HepG2 (cell line): ENCODE data around the gene UBE2O. TPM values are rescaled to one million over a fixed set of nuclear protein-coding genes. Genes with fewer than 3 reads are reported as not detected.

Experiments used
- BORCS8-MEF2B ChIP-seq: sonication (generic); formaldehyde crosslinking; IDR thresholded peaks from 2 replicates; pipeline ENCODE4 v1.8.0; 2022; ENCODE audit warnings: mild to moderate bottlenecking, missing genetic modification reagents
- CERS6 ChIP-seq: sonication (generic); formaldehyde crosslinking; IDR thresholded peaks from 2 replicates; pipeline ENCODE4 v1.5.0; 2020; ENCODE audit warnings: missing genetic modification reagents
- DNMT1 ChIP-seq: sonication (generic); formaldehyde crosslinking; IDR thresholded peaks from 2 replicates; pipeline ENCODE4 v1.5.1; 2020; ENCODE audit warnings: mild to moderate bottlenecking, missing genetic modification reagents
- HOXA3 ChIP-seq: sonication (generic); formaldehyde crosslinking; IDR thresholded peaks from 2 replicates; pipeline ENCODE4 v1.5.0; 2020; ENCODE audit warnings: missing genetic modification reagents
- MAFF ChIP-seq: IDR thresholded peaks from 2 replicates; pipeline ENCODE4 v1.6.1; 2011; ENCODE audit warnings: low read depth, low read length, improper control_type of control experiment
- MYC ChIP-seq: sonication (generic); formaldehyde crosslinking; IDR thresholded peaks from 2 replicates; pipeline ENCODE4 v1.9.0; 2021; ENCODE audit warnings: missing genetic modification reagents, borderline replicate concordance
- PAX8 ChIP-seq: sonication (generic); formaldehyde crosslinking; IDR thresholded peaks from 2 replicates; pipeline ENCODE4 v1.8.0; 2022; ENCODE audit warnings: mild to moderate bottlenecking, missing genetic modification reagents, borderline replicate concordance
- SP2 ChIP-seq: sonication (generic); formaldehyde crosslinking; IDR thresholded peaks from 2 replicates; pipeline ENCODE4 v1.5.1; 2020; ENCODE audit warnings: mild to moderate bottlenecking, missing genetic modification reagents
- TBP ChIP-seq: sonication (generic); formaldehyde crosslinking; IDR thresholded peaks from 2 replicates; pipeline ENCODE4 v1.5.0; 2020; ENCODE audit warnings: missing genetic modification reagents
- ZEB1 ChIP-seq: IDR thresholded peaks from 2 replicates; pipeline ENCODE4 v1.6.1; 2012; ENCODE audit warnings: mild to moderate bottlenecking, low read depth, inconsistent platforms; ENCODE audit not compliant: insufficient replicate concordance
- ZNF12 ChIP-seq: sonication (generic); formaldehyde crosslinking; IDR thresholded peaks from 2 replicates; pipeline ENCODE4 v1.5.0; 2020; ENCODE audit warnings: missing genetic modification reagents
- ZNF253 ChIP-seq: sonication (generic); formaldehyde crosslinking; IDR thresholded peaks from 2 replicates; pipeline ENCODE4 v1.8.0; 2022; ENCODE audit warnings: mild to moderate bottlenecking, missing genetic modification reagents, borderline replicate concordance
- polyA plus RNA-seq, 8 experiments: library from polyadenylated mRNA; depleted of rRNA in 3 of 8; stranded (reverse) in 7 of 8; unstranded in 1 of 8; fragments of >200 nt; fragmentation: Illumina TruSeq in 4 of 8; extraction: Trizol in 4 of 8; gene quantifications; 2 replicates each; pipeline versions ENCODE4 v1.2.1 to v1.2.3, GENCODE V29; 2011 to 2016; ENCODE audit warnings: low read depth in 4 of 8, missing spikeins in 1 of 8, mixed read lengths in 1 of 8; ENCODE audit not compliant: insufficient read depth in 1 of 8
- total RNA-seq, 5 experiments: library from RNA; depleted of rRNA; stranded (reverse); fragments of >200 nt; fragmentation: Illumina TruSeq; extraction: Trizol; gene quantifications; 2 replicates each; pipeline ENCODE4 v1.2.3, GENCODE V29; 2016; ENCODE audit warnings: low read depth in 1 of 5
- TF ChIP-seq, protein P1 (sequence below): sonication (generic); formaldehyde crosslinking; IDR thresholded peaks from 2 replicates; pipeline ENCODE4 v1.4.0; 2020; ENCODE audit warnings: missing genetic modification reagents
- TF ChIP-seq, protein P2 (sequence below): fragments of 450-650 bp; IDR thresholded peaks from 2 replicates; pipeline ENCODE4 v1.6.1; 2017; ENCODE audit warnings: mild to moderate bottlenecking
- TF ChIP-seq, protein P3 (sequence below): sonication (generic); formaldehyde crosslinking; IDR thresholded peaks from 2 replicates; pipeline ENCODE4 v1.4.0; 2020; ENCODE audit warnings: missing genetic modification reagents, borderline replicate concordance
- TF ChIP-seq, protein P4 (sequence below): sonication (generic); formaldehyde crosslinking; IDR thresholded peaks from 2 replicates; pipeline ENCODE4 v1.5.0; 2020; ENCODE audit warnings: missing genetic modification reagents, mild to moderate bottlenecking, borderline replicate concordance
- TF ChIP-seq, protein P5 (sequence below): sonication (generic); formaldehyde crosslinking; IDR thresholded peaks from 2 replicates; pipeline ENCODE4 v1.8.1; 2023; ENCODE audit warnings: mild to moderate bottlenecking, inconsistent platforms, moderate library complexity, missing genetic modification reagents, borderline replicate concordance

The UBE2O gene
- total and polyA plus RNA-seq, 2 of the 13 experiments (the other 11 are each of a cell fraction or from before 2014, with no cell fraction given) = 21.5 to 23.5 TPM

DNA sequence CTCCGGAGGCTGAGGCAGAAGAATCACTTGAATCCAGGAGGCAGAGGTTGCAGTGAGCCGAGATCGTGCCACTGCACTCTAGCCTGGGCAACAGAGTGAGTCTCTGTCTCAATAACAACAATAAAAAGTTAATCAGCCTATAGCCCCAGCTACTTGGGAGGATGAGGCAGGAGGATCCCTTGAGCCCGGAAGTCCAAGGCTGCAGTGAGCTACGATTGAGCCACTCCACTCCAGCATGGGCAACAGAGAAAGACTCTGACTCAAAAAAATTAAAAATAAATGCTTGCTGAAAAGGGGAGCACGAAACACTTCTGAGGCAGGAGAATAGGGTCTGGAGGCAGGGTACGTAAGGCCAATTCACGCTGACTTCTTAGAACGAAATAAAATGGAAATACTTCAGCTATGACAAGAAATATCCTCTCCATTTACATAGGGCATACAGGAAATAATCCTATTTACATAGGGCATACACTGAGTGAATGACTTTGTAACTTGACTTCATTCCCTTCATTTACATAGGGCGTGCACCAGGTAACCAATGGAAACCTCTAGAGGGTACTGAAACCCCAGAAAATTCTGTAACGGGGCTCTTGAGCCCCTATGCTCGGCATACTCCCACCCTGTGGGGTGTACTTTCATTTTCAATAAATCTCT is 96.0 kb downstream of the UBE2O start (continued):
- TF ChIP-seq, protein P1, sequence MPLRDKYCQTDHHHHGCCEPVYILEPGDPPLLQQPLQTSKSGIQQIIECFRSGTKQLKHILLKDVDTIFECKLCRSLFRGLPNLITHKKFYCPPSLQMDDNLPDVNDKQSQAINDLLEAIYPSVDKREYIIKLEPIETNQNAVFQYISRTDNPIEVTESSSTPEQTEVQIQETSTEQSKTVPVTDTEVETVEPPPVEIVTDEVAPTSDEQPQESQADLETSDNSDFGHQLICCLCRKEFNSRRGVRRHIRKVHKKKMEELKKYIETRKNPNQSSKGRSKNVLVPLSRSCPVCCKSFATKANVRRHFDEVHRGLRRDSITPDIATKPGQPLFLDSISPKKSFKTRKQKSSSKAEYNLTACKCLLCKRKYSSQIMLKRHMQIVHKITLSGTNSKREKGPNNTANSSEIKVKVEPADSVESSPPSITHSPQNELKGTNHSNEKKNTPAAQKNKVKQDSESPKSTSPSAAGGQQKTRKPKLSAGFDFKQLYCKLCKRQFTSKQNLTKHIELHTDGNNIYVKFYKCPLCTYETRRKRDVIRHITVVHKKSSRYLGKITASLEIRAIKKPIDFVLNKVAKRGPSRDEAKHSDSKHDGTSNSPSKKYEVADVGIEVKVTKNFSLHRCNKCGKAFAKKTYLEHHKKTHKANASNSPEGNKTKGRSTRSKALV (CRISPR knock-in tag) = 0 out of 2 replicates have a peak, but pooled peaks have one; percentile 22
- TF ChIP-seq TBP (CRISPR knock-in tag) = no peak
- TF ChIP-seq, protein P2, sequence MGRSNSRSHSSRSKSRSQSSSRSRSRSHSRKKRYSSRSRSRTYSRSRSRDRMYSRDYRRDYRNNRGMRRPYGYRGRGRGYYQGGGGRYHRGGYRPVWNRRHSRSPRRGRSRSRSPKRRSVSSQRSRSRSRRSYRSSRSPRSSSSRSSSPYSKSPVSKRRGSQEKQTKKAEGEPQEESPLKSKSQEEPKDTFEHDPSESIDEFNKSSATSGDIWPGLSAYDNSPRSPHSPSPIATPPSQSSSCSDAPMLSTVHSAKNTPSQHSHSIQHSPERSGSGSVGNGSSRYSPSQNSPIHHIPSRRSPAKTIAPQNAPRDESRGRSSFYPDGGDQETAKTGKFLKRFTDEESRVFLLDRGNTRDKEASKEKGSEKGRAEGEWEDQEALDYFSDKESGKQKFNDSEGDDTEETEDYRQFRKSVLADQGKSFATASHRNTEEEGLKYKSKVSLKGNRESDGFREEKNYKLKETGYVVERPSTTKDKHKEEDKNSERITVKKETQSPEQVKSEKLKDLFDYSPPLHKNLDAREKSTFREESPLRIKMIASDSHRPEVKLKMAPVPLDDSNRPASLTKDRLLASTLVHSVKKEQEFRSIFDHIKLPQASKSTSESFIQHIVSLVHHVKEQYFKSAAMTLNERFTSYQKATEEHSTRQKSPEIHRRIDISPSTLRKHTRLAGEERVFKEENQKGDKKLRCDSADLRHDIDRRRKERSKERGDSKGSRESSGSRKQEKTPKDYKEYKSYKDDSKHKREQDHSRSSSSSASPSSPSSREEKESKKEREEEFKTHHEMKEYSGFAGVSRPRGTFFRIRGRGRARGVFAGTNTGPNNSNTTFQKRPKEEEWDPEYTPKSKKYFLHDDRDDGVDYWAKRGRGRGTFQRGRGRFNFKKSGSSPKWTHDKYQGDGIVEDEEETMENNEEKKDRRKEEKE = no peak
- TF ChIP-seq DNMT1 (CRISPR knock-in tag) = no peak
- peak; percentile 29; the same call in 1 of the 2 replicates for TF ChIP-seq HOXA3 (CRISPR knock-in tag)
- no peak for TF ChIP-seq ZNF253 (CRISPR knock-in tag)
- no peak for TF ChIP-seq MAFF
- TF ChIP-seq ZNF12 (CRISPR knock-in tag) = no peak
- no peak for TF ChIP-seq SP2 (CRISPR knock-in tag)
- TF ChIP-seq BORCS8-MEF2B (CRISPR knock-in tag) = no peak
- TF ChIP-seq MYC = 0 out of 2 replicates have a peak, but pooled peaks have one; percentile 16
- TF ChIP-seq ZEB1 = no peak
- no peak for TF ChIP-seq PAX8 (CRISPR knock-in tag)
- TF ChIP-seq, protein P3, sequence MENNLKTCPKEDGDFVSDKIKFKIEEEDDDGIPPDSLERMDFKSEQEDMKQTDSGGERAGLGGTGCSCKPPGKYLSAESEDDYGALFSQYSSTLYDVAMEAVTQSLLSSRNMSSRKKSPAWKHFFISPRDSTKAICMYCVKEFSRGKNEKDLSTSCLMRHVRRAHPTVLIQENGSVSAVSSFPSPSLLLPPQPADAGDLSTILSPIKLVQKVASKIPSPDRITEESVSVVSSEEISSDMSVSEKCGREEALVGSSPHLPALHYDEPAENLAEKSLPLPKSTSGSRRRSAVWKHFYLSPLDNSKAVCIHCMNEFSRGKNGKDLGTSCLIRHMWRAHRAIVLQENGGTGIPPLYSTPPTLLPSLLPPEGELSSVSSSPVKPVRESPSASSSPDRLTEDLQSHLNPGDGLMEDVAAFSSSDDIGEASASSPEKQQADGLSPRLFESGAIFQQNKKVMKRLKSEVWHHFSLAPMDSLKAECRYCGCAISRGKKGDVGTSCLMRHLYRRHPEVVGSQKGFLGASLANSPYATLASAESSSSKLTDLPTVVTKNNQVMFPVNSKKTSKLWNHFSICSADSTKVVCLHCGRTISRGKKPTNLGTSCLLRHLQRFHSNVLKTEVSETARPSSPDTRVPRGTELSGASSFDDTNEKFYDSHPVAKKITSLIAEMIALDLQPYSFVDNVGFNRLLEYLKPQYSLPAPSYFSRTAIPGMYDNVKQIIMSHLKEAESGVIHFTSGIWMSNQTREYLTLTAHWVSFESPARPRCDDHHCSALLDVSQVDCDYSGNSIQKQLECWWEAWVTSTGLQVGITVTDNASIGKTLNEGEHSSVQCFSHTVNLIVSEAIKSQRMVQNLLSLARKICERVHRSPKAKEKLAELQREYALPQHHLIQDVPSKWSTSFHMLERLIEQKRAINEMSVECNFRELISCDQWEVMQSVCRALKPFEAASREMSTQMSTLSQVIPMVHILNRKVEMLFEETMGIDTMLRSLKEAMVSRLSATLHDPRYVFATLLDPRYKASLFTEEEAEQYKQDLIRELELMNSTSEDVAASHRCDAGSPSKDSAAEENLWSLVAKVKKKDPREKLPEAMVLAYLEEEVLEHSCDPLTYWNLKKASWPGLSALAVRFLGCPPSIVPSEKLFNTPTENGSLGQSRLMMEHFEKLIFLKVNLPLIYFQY (CRISPR knock-in tag) = no peak
- TF ChIP-seq, protein P4, sequence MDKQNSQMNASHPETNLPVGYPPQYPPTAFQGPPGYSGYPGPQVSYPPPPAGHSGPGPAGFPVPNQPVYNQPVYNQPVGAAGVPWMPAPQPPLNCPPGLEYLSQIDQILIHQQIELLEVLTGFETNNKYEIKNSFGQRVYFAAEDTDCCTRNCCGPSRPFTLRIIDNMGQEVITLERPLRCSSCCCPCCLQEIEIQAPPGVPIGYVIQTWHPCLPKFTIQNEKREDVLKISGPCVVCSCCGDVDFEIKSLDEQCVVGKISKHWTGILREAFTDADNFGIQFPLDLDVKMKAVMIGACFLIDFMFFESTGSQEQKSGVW (CRISPR knock-in tag) = no peak
- TF ChIP-seq, protein P5, sequence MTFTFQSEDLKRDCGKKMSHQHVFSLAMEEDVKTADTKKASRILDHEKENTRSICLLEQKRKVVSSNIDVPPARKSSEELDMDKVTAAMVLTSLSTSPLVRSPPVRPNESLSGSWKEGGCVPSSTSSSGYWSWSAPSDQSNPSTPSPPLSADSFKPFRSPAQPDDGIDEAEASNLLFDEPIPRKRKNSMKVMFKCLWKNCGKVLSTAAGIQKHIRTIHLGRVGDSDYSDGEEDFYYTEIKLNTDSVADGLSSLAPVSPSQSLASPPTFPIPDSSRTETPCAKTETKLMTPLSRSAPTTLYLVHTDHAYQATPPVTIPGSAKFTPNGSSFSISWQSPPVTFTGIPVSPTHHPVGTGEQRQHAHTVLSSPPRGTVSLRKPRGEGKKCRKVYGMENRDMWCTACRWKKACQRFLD (CRISPR knock-in tag) = no peak
- TF ChIP-seq CERS6 (CRISPR knock-in tag) = no peak
